ENCODE data around the gene WIPF1.

The WIPF1 gene

DNA sequence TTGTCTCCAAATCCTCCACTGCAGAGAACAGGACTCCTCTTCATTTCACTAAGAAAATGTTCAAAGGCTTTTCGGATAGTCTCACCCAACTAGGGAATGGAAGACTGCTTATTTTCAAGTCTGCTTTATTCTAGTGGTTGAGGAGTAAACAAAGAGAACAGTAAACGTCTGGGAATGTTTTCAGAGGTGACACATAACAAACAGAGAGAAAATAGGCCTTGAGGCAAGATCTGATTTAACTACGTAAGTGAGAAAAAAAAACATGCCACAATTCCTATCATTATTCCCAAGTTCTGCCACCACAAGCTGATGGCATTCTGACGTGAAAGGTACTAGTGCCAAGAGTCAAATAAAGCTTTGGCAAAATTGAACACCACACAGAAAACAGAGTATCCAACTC lies 16.7 kb upstream of the WIPF1 start:
- TF ChIP-seq POLR2AphosphoS5 (IDR thresholded peaks at IDR 0.05; ENCODE audit: low read depth, low read length) (no peak), SIN3A (IDR thresholded peaks at IDR 0.05; ENCODE audit: borderline replicate concordance, insufficient read depth, low read length) (no peak), FOXP2 (optimal IDR thresholded peaks at IDR 0.05; ENCODE audit: borderline replicate concordance, extremely low read depth, extremely low read length, insufficient read depth) (no peak), TAF1 (IDR thresholded peaks at IDR 0.05; ENCODE audit: borderline replicate concordance, insufficient read depth, low read length) (no peak)
- TF ChIP-seq, protein P1, sequence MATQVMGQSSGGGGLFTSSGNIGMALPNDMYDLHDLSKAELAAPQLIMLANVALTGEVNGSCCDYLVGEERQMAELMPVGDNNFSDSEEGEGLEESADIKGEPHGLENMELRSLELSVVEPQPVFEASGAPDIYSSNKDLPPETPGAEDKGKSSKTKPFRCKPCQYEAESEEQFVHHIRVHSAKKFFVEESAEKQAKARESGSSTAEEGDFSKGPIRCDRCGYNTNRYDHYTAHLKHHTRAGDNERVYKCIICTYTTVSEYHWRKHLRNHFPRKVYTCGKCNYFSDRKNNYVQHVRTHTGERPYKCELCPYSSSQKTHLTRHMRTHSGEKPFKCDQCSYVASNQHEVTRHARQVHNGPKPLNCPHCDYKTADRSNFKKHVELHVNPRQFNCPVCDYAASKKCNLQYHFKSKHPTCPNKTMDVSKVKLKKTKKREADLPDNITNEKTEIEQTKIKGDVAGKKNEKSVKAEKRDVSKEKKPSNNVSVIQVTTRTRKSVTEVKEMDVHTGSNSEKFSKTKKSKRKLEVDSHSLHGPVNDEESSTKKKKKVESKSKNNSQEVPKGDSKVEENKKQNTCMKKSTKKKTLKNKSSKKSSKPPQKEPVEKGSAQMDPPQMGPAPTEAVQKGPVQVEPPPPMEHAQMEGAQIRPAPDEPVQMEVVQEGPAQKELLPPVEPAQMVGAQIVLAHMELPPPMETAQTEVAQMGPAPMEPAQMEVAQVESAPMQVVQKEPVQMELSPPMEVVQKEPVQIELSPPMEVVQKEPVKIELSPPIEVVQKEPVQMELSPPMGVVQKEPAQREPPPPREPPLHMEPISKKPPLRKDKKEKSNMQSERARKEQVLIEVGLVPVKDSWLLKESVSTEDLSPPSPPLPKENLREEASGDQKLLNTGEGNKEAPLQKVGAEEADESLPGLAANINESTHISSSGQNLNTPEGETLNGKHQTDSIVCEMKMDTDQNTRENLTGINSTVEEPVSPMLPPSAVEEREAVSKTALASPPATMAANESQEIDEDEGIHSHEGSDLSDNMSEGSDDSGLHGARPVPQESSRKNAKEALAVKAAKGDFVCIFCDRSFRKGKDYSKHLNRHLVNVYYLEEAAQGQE (IDR thresholded peaks at IDR 0.05; ENCODE audit: insufficient read depth in 1 of 2, low read depth in 2 of 2, low read length in 2 of 2) = no peak

DNA sequence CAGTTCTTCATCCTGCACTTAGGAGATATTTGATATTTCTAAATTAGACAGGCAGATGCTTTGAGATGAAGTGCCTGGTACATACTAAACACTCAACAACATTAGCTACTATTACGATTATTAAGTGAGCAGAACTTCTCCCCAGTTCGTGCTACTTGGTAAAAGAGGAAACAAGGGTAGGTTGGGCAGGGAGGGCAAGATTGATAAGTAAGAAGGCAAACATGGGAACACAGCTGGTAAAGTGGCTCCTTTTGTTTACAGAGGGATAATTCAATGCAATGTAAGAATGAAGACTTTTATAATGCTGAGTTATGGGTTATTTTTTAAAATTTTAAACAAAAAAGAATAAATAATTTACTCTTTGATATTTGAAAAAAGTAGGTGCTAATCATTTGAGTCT lies 15.9 kb upstream of the WIPF1 start:
- no peak for TF ChIP-seq SIN3A (IDR thresholded peaks at IDR 0.05; ENCODE audit: borderline replicate concordance, insufficient read depth, low read length)
- TF ChIP-seq POLR2AphosphoS5 (IDR thresholded peaks at IDR 0.05; ENCODE audit: low read depth, low read length) = no peak
- TF ChIP-seq, protein P1 (IDR thresholded peaks at IDR 0.05; ENCODE audit: insufficient read depth in 1 of 2, low read depth in 2 of 2, low read length in 2 of 2) = no peak
- TF ChIP-seq FOXP2 (optimal IDR thresholded peaks at IDR 0.05; ENCODE audit: borderline replicate concordance, extremely low read depth, extremely low read length, insufficient read depth) = no peak
- TF ChIP-seq TAF1 (IDR thresholded peaks at IDR 0.05; ENCODE audit: borderline replicate concordance, insufficient read depth, low read length) = no peak

DNA sequence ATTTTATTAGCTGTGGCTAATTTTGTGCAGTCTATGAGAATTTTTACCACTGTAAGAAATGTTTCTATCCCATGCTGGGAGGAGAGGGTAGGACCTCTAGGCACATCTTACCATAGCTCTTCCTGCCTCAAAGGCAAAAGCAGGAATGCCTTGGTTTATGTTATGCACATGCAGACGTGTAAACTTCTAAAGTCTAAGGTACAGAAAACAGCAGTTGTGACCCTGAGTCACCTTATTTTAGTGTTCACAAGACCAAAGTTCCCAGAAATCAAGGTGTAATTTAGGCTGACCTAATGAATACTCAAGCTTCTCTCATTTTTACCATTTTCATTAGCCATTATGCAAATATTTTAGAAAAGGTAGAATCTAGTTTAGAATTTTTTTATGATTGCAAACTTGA lies 15.4 kb upstream of the WIPF1 start:
- TF ChIP-seq TAF1 (IDR thresholded peaks at IDR 0.05; ENCODE audit: borderline replicate concordance, insufficient read depth, low read length) = no peak
- TF ChIP-seq, protein P1 (IDR thresholded peaks at IDR 0.05; ENCODE audit: insufficient read depth in 1 of 2, low read depth in 2 of 2, low read length in 2 of 2) = no peak
- no peak for TF ChIP-seq FOXP2 (optimal IDR thresholded peaks at IDR 0.05; ENCODE audit: borderline replicate concordance, extremely low read depth, extremely low read length, insufficient read depth)
- no peak for TF ChIP-seq POLR2AphosphoS5 (IDR thresholded peaks at IDR 0.05; ENCODE audit: low read depth, low read length)
- TF ChIP-seq SIN3A (IDR thresholded peaks at IDR 0.05; ENCODE audit: borderline replicate concordance, insufficient read depth, low read length) = no peak

DNA sequence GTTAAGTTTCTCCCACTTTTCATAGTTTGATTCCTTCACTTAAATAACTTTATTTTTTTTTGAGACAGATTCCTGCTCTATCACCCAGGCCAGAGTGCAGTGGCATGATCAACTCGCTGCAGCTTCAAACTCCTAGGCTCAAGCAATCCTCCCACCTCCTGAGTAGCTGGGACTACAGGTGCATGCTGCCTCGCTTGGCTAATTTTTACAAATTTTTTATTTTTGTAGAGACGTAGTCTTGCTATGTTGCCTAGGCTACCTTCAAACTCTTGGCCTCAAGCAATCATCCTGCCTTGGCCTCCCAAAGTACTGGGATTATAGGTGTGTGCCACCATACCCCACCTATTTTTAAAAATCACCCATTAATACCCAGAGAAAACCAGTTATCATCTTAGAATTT lies 14.2 kb upstream of the WIPF1 start:
- TF ChIP-seq SIN3A (IDR thresholded peaks at IDR 0.05; ENCODE audit: borderline replicate concordance, insufficient read depth, low read length) (no peak), FOXP2 (optimal IDR thresholded peaks at IDR 0.05; ENCODE audit: borderline replicate concordance, extremely low read depth, extremely low read length, insufficient read depth) (no peak), TAF1 (IDR thresholded peaks at IDR 0.05; ENCODE audit: borderline replicate concordance, insufficient read depth, low read length) (no peak), POLR2AphosphoS5 (IDR thresholded peaks at IDR 0.05; ENCODE audit: low read depth, low read length) (no peak)
- TF ChIP-seq, protein P1 (IDR thresholded peaks at IDR 0.05; ENCODE audit: insufficient read depth in 1 of 2, low read depth in 2 of 2, low read length in 2 of 2) = no peak

DNA sequence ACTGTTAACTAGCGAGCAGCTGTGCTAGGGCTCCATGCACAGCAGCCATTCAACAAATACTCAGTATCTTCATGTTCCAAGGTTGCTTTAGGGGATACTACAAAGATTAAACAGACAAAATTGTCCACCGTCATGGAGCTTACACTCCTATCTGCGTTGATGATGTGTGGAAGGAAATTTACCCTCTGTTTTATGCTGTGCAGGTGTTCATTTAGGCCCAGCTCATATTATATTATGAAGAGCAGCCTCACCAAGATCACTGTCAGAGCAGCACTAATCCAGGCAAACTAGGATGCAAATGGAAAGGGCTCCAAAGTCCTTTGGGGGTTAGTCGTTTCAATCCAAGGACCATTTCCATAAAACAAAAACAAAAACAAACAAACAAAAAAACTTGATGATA lies 13.4 kb upstream of the WIPF1 start:
- no peak for TF ChIP-seq SIN3A (IDR thresholded peaks at IDR 0.05; ENCODE audit: borderline replicate concordance, insufficient read depth, low read length)
- no peak for TF ChIP-seq TAF1 (IDR thresholded peaks at IDR 0.05; ENCODE audit: borderline replicate concordance, insufficient read depth, low read length)
- TF ChIP-seq, protein P1 (IDR thresholded peaks at IDR 0.05; ENCODE audit: insufficient read depth in 1 of 2, low read depth in 2 of 2, low read length in 2 of 2) = no peak
- TF ChIP-seq POLR2AphosphoS5 (IDR thresholded peaks at IDR 0.05; ENCODE audit: low read depth, low read length) = no peak
- TF ChIP-seq FOXP2 (optimal IDR thresholded peaks at IDR 0.05; ENCODE audit: borderline replicate concordance, extremely low read depth, extremely low read length, insufficient read depth) = no peak

Data from PFSK-1 (cell line).